SU-DHL-6 (cell line): Measurements from ENCODE around the gene ADD1.
A peak's percentile ranks its signal among the peaks of the same experiment; 100 is the strongest.

Experiments
- H2AFZ ChIP-seq: fragments of 200-600 bp; sonication (generic); 2 replicates; pipeline ENCODE4 v1.6.1; 2014; ENCODE audit warnings: low read depth, mild to moderate bottlenecking, moderate library complexity, mixed read lengths, antibody characterized with exemption, low read length; ENCODE audit not compliant: severe bottlenecking
- H3F3A ChIP-seq: fragments of 200-600 bp; shearing (Covaris generic); 2 replicates; pipeline ENCODE4 v1.6.0; 2016; ENCODE audit warnings: antibody characterized with exemption, mild to moderate bottlenecking; ENCODE audit not compliant: insufficient read depth
- H3K27ac ChIP-seq: fragments of 200-600 bp; sonication (generic); 2 replicates; pipeline ENCODE4 v1.5.1; 2016; ENCODE audit warnings: low read depth, mild to moderate bottlenecking, low read length, moderate library complexity, mixed read lengths
- H3K27me3 ChIP-seq: fragments of 200-600 bp; sonication (generic), shearing (Covaris generic); 2 replicates; pipeline ENCODE4 v1.6.0; 2014; ENCODE audit warnings: mild to moderate bottlenecking, low read length
- H3K36me3 ChIP-seq: fragments of 200-600 bp; sonication (generic); 2 replicates; pipeline ENCODE4 v1.6.1; 2014; ENCODE audit warnings: mild to moderate bottlenecking, low read length, mixed read lengths
- H3K4me2 ChIP-seq: fragments of 300-600, 200-600 bp; shearing (Covaris generic), sonication (generic); 2 replicates; pipeline ENCODE4 v1.6.0; 2014; ENCODE audit warnings: low read length, low read depth, mild to moderate bottlenecking; ENCODE audit not compliant: poor library complexity, severe bottlenecking
- H3K4me3 ChIP-seq: fragments of 200-600 bp; sonication (generic); 2 replicates; pipeline ENCODE4 v1.5.1; 2014; ENCODE audit warnings: antibody characterized with exemption, low read length, mild to moderate bottlenecking, mixed read lengths; ENCODE audit not compliant: insufficient read depth, poor library complexity, severe bottlenecking
- H3K79me2 ChIP-seq: fragments of 200-600 bp; sonication (generic); 2 replicates; pipeline ENCODE4 v1.6.1; 2014; ENCODE audit warnings: mild to moderate bottlenecking, low read length, moderate library complexity; ENCODE audit not compliant: insufficient read depth
- H3K9ac ChIP-seq: fragments of 200-600 bp; sonication (generic); 2 replicates; pipeline ENCODE4 v1.7.0; 2014; ENCODE audit warnings: mild to moderate bottlenecking, low read length
- H3K9me2 ChIP-seq: fragments of 200-600 bp; sonication (generic); replicated peaks from 2 replicates; pipeline ENCODE4 v1.6.1; 2014; ENCODE audit warnings: low read length; ENCODE audit not compliant: insufficient read depth
- H3K9me3 ChIP-seq: fragments of 200-600 bp; sonication (generic); 2 replicates; pipeline ENCODE4 v1.6.1; 2014; ENCODE audit warnings: low read length, mixed read lengths; ENCODE audit not compliant: insufficient read depth
- H4K20me1 ChIP-seq: fragments of 200-600 bp; sonication (generic); 2 replicates; pipeline ENCODE4 v1.6.1; 2014; ENCODE audit warnings: low read depth, mild to moderate bottlenecking, antibody characterized with exemption, low read length, moderate library complexity, mixed read lengths
- EZH2phosphoT487 ChIP-seq: fragments of 200-600 bp; sonication (generic), shearing (Covaris generic); conservative IDR thresholded peaks from 2 replicates; pipeline ENCODE4 v1.6.1; 2018; ENCODE audit warnings: mild to moderate bottlenecking, antibody characterized with exemption, low read length, moderate library complexity, mixed read lengths
- TF ChIP-seq, protein P1 (sequence below): fragments of 200-600 bp; sonication (generic); IDR thresholded peaks from one replicate; pipeline ENCODE4 v1.5.1; 2017; ENCODE audit warnings: antibody characterized with exemption, mild to moderate bottlenecking, low read length, moderate library complexity; ENCODE audit not compliant: insufficient read depth, poor library complexity, severe bottlenecking

Gene ADD1

GRCh38 chr4:2850966-2851798 lies 7.5 kb downstream of the ADD1 start:
- Histone ChIP-seq H3K27ac (no peak overlapping the region), H3K4me2 (no peak overlapping the region), H3K36me3 (no peaks in the 10 kb centered on the region), H4K20me1 (peaks cover 27% of the 10 kb centered on the region; the same call in 1 of the 2 replicates), H3K27me3 (no peaks in the 10 kb centered on the region), H3K9ac (no peak overlapping the region), H3K9me2 (no peaks in the 10 kb centered on the region), H3K9me3 (no peaks in the 10 kb centered on the region), H3F3A (peaks cover 16% of the 10 kb centered on the region; the same call in 1 of the 2 replicates), H3K4me3 (no peak overlapping the region), H3K79me2 (no peaks in the 10 kb centered on the region), H2AFZ (no peak overlapping the region)
- TF ChIP-seq, protein P1, sequence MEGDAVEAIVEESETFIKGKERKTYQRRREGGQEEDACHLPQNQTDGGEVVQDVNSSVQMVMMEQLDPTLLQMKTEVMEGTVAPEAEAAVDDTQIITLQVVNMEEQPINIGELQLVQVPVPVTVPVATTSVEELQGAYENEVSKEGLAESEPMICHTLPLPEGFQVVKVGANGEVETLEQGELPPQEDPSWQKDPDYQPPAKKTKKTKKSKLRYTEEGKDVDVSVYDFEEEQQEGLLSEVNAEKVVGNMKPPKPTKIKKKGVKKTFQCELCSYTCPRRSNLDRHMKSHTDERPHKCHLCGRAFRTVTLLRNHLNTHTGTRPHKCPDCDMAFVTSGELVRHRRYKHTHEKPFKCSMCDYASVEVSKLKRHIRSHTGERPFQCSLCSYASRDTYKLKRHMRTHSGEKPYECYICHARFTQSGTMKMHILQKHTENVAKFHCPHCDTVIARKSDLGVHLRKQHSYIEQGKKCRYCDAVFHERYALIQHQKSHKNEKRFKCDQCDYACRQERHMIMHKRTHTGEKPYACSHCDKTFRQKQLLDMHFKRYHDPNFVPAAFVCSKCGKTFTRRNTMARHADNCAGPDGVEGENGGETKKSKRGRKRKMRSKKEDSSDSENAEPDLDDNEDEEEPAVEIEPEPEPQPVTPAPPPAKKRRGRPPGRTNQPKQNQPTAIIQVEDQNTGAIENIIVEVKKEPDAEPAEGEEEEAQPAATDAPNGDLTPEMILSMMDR: no peak
- TF ChIP-seq EZH2phosphoT487: no peak

GRCh38 chr4:2852481-2852921 lies 8.9 kb downstream of the ADD1 start:
- H3K27ac ChIP-seq: no peak overlapping the region
- no peaks in the 10 kb centered on the region for H3K36me3 ChIP-seq
- no peak overlapping the region for H3K9ac ChIP-seq
- H4K20me1 ChIP-seq: peaks cover 26% of the 10 kb centered on the region; the same call in 1 of the 2 replicates
- H3K4me3 ChIP-seq: no peak overlapping the region
- H3K79me2 ChIP-seq: no peaks in the 10 kb centered on the region
- peak overlapping the region; percentile 23 for H3K4me2 ChIP-seq
- TF ChIP-seq, protein P1: no peak
- TF ChIP-seq EZH2phosphoT487: no peak
- H3F3A ChIP-seq: peaks cover 16% of the 10 kb centered on the region; the same call in 1 of the 2 replicates
- H3K9me2 ChIP-seq: no peaks in the 10 kb centered on the region
- no peaks in the 10 kb centered on the region for H3K9me3 ChIP-seq
- no peaks in the 10 kb centered on the region for H3K27me3 ChIP-seq
- H2AFZ ChIP-seq: no peak overlapping the region

DNA sequence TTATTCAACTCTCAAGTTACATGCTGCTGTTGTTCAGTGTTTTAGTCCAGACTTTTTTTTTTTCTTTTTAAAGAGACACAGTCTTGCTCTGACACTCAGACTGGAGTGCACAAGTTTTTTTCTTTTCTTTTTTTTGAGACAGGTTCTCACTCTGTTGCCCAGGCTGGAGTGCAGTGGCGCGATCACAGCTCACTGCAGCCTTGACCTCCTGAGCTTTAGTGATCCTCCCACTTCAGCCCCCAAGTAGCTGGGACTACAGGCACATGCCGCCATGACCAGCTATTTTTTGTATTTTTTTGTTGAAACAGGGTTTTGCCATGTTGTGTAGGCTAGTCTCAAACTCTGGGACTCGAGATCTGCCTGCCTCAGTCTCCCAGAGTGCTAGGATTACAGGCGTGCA lies 11.9 kb downstream of the ADD1 start:
- Histone ChIP-seq H3K27ac (no peak overlapping the region), H3F3A (peaks cover 16% of the 10 kb centered on the region; the same call in 1 of the 2 replicates), H3K79me2 (no peaks in the 10 kb centered on the region), H3K9me3 (no peaks in the 10 kb centered on the region), H3K4me3 (no peak overlapping the region), H3K4me2 (no peak overlapping the region), H3K9me2 (no peaks in the 10 kb centered on the region), H2AFZ (no peak overlapping the region), H3K36me3 (no peaks in the 10 kb centered on the region), H4K20me1 (peaks cover 33% of the 10 kb centered on the region), H3K27me3 (no peaks in the 10 kb centered on the region), H3K9ac (no peak overlapping the region)
- TF ChIP-seq EZH2phosphoT487: no peak
- TF ChIP-seq, protein P1: no peak
